OCI-M1 (cell line): Measurements from ENCODE around the gene CNGB1.
"Not testable (repeated sequence)": the region's sequence is repeated elsewhere in the genome, so short reads cannot be mapped to it uniquely, and the experiment has no call there.

Source experiments
- DNase-seq: peaks from one replicate; lab custom pipeline; 2025; lab: John Stamatoyannopoulos, UW

Gene CNGB1

DNA sequence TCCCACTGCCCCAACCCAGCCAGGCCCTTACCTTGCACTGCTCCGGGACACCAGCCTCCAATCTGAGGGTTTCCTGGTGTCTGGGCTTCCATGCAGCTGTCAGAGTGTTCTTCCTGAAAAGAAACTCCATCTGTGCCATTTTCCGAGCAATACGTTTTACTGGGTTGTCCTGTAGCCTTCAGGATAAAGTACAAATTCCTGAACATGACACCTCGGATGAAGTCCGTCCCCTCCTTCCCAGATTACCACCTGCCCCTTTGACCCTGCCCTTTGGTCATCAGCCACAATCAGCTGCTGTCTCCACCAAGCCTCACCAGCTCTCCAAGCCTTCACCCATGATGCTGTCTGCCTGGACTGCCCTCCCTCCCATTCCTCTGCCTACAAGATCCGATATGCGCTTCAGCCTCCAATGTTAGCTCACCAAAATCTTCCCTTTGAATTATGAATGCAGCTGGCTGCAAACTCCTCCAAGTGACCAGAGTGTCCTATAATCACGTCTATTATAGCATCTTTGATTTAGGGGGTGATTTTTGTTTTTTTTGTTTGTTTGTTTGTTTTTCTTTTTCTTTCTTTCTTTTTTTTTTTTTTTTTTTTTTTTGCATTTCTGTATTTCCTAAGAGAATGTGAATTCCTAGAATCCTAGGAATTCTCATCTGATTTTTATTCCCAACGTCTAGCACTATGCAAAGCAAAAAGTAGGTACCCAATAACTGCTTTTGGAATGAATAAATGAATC, 108.1 kb downstream of the CNGB1 start:
- no peak for DNase-seq

DNA sequence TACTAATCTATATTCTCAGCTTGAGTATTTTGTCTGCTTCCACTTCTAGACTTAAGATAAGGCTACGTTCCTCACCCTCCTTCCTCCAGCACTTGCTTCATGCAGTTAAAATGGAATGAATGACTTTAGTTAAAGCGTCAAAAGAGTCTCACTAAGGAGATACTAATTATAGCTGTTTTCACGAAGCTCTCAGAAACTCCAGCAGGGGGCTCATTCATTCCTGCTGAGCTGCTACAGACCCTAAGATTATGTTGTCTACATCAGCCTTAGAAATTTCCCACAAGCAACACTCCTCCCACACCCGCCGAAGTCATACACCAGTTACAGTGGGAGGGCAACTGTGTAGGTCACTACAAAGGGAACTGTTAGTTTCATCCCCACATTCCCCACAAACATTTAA, 111.6 kb downstream of the CNGB1 start:
- DNase-seq: peak; percentile 78

DNA sequence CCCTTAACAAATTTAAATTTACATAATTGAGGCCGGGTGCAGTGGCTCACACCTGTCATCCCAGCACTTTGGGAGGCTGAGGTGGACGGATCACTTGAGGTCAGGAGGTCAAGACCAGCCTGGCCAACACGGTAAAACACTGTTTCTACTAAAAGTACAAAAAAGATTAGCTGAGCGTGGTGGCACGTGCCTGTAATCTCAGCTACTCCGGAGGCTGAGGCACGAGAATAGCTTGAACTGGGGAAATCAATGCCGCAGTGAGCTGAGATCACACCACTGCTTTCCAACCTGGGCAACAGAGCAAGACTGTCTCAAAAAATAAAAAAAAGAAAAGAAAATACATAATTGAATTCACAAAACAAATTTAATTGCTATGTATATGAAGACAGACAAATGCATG, 112.3 kb downstream of the CNGB1 start:
- no peak for DNase-seq

DNA sequence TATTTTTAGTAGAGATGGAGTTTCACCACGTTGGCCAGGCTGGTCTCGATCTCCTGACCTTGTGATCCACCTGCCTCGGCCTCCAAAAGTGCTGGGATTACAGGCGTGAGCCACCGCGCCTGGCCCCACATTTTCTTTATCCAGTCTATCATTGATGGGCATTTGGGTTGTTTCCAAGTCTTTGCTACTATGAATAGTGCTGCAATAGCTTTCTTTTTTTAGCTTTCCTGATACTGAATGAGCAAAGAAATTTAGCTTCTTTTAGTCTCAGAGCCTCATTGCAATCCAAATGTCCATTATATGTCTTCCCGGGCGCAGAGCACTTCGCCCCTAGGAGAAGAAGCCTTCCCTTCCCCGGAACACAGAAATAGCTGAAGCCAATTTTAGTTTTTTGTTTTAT, 112.9 kb downstream of the CNGB1 start:
- DNase-seq: not testable (repeated sequence)

DNA sequence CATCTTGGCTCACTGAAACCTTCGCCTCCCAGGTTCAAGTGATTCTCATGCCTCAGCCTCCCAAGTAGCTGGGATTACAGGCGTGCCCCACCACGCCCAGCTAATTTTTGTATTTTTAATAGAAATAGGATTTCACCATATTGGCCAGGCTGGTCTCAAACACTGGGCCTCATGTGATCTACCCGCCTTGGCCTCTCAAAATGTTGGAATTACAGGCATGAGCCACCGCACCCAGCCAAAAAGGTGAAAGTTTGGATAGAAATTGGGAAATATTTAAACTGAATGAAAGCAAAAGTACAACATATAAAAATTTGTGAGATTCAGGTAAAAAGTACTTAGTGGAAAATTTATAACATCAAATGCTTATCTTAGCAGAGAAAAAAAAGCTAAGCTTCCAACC, 115.7 kb downstream of the CNGB1 start:
- no peak for DNase-seq

DNA sequence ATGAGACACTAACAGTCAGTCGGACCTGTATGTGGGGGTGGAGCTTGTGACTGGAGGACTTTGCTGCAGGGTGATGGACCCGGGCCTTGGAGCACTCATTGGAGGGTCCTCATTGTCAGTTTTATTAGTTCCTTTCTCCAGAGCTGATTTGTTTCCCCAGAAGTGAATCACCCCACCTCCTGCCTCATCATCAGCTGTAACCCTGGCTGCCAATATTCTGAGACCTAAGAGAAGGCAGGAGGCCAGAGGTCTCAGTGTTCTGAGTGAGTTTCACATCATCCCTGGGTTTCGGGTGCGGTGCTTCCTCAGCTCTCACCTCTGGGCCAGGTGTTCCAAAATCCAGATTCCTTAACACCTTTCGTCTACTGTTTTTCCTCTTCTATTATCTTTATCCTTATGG, 118.7 kb downstream of the CNGB1 start:
- DNase-seq: no peak

DNA sequence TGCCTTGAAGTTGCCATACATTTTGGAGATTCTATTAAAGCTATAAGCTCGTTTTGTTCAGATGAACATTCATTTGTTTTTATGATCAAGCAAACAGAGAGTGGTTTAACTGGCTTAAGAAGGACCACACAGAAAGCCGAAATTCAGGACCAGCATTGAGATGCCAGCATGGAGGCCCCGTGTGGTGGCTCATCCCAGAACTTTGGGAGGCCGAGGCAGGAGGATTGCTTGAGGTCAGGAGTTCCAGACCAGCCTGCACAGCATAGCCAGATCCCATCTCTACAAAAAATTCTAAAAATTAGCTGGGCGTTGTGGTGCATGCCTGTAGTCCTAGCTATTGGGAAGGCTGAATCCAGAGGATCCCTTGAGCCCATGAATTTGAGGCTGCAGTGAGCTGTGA, 122.7 kb downstream of the CNGB1 start:
- DNase-seq: no peak

DNA sequence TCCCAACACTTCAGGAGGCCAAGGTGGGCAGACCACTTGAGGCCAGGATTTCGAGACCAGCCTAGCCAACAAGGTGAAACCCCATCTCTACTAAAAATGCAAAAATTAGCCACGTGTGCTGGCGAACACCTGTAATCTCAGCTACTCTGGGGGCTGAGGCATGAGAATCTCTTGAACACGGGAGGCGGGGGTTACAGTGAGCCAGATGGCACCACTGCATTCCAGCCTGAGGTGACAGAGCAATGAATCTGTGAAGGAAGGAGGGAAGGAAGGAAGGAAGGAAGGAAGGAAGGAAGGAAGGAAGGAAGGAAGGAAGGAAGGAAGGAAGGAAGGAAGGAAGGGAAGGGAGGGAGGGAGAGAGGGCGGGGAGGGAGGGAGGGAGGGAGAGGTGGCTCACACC, 124.0 kb downstream of the CNGB1 start:
- DNase-seq: not testable (repeated sequence)

DNA sequence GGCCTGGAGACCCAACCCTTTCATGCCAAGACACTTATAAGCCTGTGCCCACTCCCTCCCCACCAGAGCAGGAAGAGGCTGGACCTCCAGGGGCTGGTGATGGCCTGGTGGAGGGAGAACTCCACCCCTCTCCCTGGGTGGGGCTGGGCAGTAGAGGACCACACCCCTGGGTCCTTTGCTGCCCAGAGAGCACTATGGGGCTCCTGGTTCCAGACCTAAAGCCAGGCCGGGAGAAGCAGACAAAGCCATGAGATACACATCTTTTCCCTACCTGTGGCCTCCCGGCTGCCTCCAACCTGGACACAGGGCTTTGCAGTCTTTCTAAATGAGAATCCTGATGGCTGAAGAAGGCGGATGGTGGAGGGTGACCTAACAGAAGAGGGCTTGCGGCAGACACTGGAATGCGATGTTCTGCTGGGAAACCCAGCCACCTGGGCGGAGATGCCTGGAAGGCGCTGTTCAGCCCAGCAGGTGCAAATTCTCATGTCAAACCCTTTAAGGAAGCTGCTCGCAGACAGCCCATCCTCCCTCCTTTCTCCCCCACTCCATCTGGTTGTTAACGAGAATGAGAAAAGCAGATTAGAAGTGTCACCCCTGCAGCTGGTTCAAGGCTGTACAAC, 124.7 kb downstream of the CNGB1 start:
- DNase-seq: peak; percentile 43

DNA sequence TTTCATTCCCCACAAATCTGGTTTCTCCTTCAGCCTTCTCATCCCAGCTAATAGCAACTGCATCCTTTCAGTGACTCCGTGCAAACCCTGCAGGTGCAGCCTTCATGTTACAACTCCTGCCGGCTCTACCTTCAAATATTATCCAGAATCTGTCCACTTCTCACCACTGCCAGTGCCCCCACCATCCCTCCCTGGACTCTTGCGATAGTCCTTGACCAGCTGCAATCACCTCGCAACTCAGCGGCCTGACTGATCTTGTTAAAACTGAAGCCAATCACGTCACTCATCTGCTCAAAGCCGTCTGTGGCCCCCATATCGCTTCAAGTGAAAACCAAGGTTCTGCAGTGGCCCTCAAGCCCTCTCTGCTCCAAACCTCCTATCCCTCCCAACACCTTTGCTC, 125.8 kb downstream of the CNGB1 start:
- DNase-seq: no peak

DNA sequence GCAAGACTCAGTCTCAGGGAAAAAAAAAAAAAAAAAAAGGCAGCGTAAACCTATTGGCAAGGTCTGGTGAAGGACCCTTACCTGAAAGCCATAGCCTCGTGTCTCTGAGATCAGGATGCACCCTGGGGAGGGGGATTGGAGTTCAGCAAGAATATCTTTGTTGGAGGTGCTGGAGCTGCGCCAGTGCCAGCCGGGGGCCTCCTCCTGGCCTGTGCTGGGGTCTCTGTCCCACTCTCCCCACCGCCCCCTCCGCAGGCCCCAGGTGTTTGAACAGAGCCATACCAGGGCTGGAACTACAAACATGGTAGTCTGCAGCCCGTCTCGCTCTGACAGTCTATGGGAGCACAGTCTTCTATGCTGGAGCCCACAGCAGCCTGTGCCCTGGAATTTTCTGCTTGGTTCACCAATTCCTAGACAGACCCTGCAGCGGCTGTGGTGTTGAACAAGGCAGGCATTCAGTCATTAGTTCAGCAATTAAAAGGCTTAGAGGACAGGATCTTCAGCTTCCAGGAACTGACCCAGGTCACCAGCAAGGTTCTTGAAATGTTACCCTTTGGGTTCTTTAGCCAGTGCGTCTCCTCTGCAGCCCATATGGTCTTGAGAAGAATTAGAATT, 126.4 kb downstream of the CNGB1 start:
- no peak for DNase-seq

DNA sequence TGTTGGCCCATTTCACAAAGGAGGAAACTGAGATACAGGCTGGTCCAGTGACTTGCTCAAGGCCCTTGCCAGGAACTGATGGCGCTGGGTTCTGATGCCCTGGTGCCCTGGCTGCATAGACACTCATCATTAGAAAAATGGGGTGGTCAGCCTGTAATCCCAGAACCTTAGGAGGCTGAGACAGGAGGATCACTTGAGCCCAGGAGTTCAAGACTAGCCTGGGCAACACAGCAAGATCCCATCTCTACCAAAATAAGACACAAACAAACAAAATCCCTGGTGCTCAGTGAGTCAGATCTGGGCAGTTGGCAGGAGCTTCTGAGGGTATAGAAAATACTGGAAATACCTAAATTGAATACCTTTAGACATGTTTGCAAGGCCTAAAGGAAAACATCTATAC, 127.5 kb downstream of the CNGB1 start:
- no peak for DNase-seq

DNA sequence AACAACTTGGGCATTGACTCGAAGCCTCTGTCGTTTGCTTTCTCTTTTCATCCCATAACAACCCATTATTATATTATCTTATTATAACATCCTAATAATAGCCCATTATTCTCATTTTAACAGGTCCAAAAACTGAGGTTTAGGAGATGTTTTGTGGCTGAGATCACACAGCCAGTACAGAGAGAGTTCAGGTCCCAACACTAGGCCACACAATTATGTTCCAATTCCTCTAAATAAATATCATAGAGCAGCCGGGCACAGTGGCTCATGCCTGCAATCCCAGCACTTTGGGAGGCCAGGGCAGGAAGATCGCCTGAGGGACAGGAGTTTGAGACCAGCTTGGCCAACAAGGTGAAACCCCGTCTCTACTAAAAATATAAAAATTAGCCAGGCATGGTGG, 128.3 kb downstream of the CNGB1 start:
- DNase-seq: no peak

DNA sequence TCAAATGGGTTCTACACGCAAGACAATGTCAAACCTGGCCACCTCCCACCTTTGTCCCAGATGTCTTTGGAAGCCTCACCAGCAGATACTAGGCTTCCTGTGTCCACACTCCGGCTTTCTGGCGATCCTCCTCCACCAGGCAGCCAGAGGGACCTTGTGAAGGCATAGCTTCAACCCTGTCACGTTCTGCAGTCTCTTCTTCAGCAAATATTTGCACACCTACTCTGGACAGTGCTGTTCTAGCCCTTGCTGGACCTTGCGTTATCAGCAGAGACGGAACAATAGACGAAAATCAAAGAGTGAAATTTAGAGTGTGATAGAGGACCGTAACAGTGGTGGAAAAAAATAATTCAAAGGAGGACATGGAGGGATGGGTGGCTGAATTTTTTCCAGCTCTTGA, 130.1 kb downstream of the CNGB1 start:
- DNase-seq: no peak

DNA sequence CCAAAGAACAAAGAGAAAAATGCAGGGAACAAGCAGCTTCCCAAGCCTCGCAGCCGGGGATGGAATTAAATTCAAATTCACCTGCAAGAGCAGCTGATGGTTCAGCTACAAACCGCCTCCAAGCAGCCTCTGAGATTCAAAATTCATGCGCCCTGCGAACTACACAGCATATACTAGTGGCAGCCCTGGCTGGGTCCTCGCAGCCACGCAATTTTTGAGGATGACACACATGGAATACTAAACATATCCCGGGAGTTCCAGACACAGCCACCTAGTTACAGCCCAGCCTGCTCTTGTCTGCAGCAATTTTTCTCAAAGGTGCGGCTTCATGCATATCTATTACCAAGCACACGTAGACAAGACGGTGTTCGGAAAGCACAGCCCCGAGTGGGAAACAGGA, 132.8 kb downstream of the CNGB1 start:
- DNase-seq: no peak

DNA sequence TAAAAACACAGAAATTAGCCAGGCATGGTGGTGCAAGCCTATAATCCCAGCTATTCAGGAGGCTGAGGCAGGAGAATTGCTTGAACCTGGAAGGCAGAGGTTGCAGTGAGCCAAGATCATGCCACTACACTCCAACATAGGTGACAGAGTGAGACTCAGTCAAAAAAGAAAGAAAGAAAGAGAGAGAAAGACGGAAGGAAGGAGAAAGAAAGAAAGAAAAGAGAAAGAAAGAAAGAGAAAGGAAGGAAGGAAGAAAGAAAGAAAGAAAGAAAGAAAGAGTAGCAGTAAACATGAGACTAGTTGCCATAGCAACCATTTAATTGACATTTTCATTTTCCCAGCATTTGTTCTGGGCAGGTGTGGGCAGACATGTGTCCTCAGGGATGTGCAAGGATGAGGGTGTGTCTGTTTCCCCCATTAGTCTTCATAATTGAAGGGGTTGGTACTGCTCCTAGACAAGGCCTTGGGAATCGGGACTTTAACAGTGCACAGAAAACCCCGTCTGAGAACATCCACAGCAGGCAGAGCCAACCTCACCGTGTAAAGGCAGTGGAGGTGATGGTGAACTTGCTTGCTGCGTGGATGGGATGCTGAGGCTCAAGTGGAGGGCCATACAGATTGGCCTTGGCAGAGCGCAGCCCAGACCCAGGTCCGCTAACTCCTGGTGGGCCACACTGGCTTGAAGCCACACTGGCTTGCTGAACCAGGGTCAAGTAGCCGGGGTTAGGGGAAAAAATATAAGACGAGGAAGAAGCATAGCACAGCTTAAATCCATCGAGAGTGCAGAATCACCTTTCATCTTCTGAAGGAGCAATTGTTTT, 133.4 kb downstream of the CNGB1 start:
- DNase-seq: no peak

DNA sequence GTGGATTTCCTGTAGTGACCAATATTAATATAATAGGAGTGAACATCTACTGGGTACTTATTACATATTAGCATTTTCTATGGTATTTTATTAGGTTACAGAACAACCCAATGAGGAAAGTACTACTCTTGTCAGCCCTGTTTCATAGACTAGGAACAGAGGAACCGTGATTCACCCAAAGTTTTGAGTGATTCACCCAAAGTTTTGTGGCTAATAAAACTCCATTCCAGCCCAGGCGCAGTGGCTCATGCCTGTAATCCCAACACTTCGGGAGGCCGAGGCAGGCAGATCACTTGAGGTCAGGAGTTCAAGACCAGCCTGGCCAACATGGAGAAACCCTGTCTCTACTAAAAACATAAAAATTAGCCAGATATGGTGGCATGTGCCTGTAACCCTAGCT, 135.5 kb downstream of the CNGB1 start:
- not testable (repeated sequence) for DNase-seq

DNA sequence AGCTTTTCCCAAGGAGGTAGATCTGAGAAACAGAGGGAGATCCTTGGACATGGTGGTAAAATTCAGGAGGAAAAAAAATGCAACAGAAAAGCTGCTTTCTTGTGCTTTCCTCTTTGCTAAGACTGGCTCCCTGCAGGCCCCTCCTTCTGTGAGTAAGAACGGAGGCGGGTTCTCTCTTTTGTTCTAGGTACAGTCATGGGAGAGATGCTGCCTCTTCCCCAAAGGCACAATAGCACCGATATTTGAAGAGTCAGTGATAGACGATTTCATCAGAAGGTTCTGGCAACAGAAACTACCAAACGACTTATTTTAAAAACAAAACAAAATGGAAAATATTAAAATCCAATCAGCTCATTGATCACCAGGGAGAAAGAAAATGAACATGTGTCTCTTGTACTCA, 136.0 kb downstream of the CNGB1 start:
- no peak for DNase-seq
